ENCODE results near the gene TMEM74B. TPM values are rescaled to one million over a fixed set of nuclear protein-coding genes. Genes with fewer than 3 reads are reported as not detected.
A peak's percentile ranks its signal among the peaks of the same experiment; 100 is the strongest.

The TMEM74B gene
- total RNA-seq, 1 experiment from 2014 or later, result 6.3 TPM

DNA sequence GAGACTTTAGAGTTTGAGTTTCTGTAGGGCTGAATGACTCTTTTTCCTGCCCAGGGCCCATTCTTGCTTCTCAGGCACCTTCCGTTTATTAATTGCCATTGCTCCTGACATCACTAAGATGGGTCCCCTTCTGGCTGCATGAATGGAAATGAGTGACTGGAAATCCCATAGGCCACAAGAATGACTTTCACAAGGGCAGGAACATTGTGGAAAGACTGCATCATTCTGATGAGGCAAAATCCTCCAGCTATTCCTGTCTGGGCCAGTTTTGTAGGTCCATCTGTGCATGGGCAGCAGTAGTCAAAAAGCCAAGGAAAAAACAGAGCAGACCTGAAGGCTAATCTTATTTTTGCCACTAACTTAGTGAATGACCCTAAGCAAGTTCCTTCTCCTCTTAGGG lies 19.3 kb downstream of the TMEM74B start:
- Histone ChIP-seq H3K27me3 (ENCODE audit: low read length) (no peaks in the 10 kb centered on the region), H3K9me3 (ENCODE audit: low read length) (no peaks in the 10 kb centered on the region), H4K20me1 (ENCODE audit: low read length) (no peaks in the 10 kb centered on the region; the same call in 1 of the 2 replicates), H3F3A (ENCODE audit: low read length, unreplicated experiment) (no peaks in the 10 kb centered on the region), H3K36me3 (ENCODE audit: low read depth, low read length) (peaks cover 87% of the 10 kb centered on the region), H3K79me2 (ENCODE audit: low read length) (no peaks in the 10 kb centered on the region), H3K9ac (ENCODE audit: low read length) (no peak overlapping the region), H3K4me3 (ENCODE audit: low read length) (no peak overlapping the region), H2AFZ (ENCODE audit: low read length) (no peak overlapping the region), H3K9me2 (replicated peaks; ENCODE audit: low read length) (no peaks in the 10 kb centered on the region), H3K4me2 (ENCODE audit: low read length) (no peak overlapping the region), H3K4me1 (ENCODE audit: insufficient read depth, low read length) (no peaks in the 10 kb centered on the region), H3K27ac (ENCODE audit: low read length) (no peak overlapping the region)
- TF ChIP-seq, protein P1, sequence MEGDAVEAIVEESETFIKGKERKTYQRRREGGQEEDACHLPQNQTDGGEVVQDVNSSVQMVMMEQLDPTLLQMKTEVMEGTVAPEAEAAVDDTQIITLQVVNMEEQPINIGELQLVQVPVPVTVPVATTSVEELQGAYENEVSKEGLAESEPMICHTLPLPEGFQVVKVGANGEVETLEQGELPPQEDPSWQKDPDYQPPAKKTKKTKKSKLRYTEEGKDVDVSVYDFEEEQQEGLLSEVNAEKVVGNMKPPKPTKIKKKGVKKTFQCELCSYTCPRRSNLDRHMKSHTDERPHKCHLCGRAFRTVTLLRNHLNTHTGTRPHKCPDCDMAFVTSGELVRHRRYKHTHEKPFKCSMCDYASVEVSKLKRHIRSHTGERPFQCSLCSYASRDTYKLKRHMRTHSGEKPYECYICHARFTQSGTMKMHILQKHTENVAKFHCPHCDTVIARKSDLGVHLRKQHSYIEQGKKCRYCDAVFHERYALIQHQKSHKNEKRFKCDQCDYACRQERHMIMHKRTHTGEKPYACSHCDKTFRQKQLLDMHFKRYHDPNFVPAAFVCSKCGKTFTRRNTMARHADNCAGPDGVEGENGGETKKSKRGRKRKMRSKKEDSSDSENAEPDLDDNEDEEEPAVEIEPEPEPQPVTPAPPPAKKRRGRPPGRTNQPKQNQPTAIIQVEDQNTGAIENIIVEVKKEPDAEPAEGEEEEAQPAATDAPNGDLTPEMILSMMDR (conservative IDR thresholded peaks at IDR 0.05; ENCODE audit: low read depth, low read length), result no peak
- TF ChIP-seq EZH2phosphoT487 (IDR thresholded peaks at IDR 0.05; ENCODE audit: borderline replicate concordance, low read length) (no peak), EZH2 (IDR thresholded peaks at IDR 0.05; ENCODE audit: low read length, unreplicated experiment) (no peak)
- no peak for ATAC-seq
- CTCF ChIA-PET, result no interaction called here
- BruUV-seq (replicated peaks), result no TSS peak
- intact Hi-C loops (cut with micrococcal nuclease), result no loop called here
- POLR2A ChIA-PET (ENCODE audit: unreplicated experiment), result no interaction called here
- DNase-seq, result no peak

DNA sequence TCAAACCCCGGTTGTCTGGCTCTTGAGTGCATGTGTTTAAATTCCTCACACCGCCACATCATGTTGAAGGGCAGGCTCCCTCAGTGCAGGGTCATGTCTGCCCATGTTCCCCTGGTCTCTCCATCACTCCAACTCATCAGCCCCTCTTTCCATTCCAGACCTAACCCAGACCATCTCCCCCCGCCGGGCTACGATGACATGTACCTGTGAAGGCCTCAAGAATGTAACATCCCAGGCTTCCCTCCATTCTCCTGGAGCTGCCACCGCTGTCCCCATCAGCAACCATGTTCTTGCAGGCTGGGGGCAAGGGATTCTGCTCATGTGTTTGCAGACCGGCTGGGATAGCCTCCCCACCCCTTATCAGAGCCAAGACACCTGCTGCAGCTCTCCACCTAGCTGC lies 19.9 kb downstream of the TMEM74B start:
- Histone ChIP-seq H3K4me3 (ENCODE audit: low read length) (no peak overlapping the region), H3K4me1 (ENCODE audit: insufficient read depth, low read length) (no peaks in the 10 kb centered on the region), H3K9me2 (replicated peaks; ENCODE audit: low read length) (no peaks in the 10 kb centered on the region), H3K4me2 (ENCODE audit: low read length) (no peak overlapping the region), H3K79me2 (ENCODE audit: low read length) (no peaks in the 10 kb centered on the region), H3F3A (ENCODE audit: low read length, unreplicated experiment) (no peaks in the 10 kb centered on the region), H3K9me3 (ENCODE audit: low read length) (no peaks in the 10 kb centered on the region), H3K27ac (ENCODE audit: low read length) (no peak overlapping the region), H3K36me3 (ENCODE audit: low read depth, low read length) (peaks cover 89% of the 10 kb centered on the region), H3K27me3 (ENCODE audit: low read length) (no peaks in the 10 kb centered on the region), H4K20me1 (ENCODE audit: low read length) (no peaks in the 10 kb centered on the region; the same call in 1 of the 2 replicates), H2AFZ (ENCODE audit: low read length) (no peak overlapping the region), H3K9ac (ENCODE audit: low read length) (no peak overlapping the region)
- intact Hi-C loops (cut with micrococcal nuclease), result no loop called here
- ATAC-seq (no peak), DNase-seq (no peak)
- TF ChIP-seq, protein P1 (conservative IDR thresholded peaks at IDR 0.05; ENCODE audit: low read depth, low read length), result no peak
- TF ChIP-seq EZH2 (IDR thresholded peaks at IDR 0.05; ENCODE audit: low read length, unreplicated experiment), result no peak
- no peak for TF ChIP-seq EZH2phosphoT487 (IDR thresholded peaks at IDR 0.05; ENCODE audit: borderline replicate concordance, low read length)
- CTCF ChIA-PET, result no interaction called here
- BruUV-seq (replicated peaks), result TSS peak; percentile 72
- POLR2A ChIA-PET (ENCODE audit: unreplicated experiment), result no interaction called here

DNA sequence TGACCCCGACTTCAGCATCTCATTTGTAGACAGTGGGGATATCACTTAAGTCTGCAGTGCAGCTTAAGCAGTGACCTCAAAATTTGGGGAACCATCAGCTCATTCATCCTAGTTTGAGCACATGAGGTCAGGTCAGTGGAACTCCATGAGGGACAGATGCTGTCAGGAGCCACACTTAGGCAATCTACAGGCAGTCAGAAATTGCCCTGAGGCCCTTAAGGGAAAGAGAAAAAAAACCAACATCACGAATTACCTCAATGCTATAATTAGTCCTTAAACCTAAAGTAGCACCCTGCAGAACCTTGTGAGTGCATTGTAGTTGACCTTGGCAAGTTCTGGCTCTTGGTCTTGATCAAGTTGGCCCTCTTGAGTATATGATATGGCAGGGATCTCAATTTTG lies 21.1 kb downstream of the TMEM74B start:
- intact Hi-C loops (cut with micrococcal nuclease), result no loop called here
- TF ChIP-seq EZH2 (IDR thresholded peaks at IDR 0.05; ENCODE audit: low read length, unreplicated experiment) (no peak), EZH2phosphoT487 (IDR thresholded peaks at IDR 0.05; ENCODE audit: borderline replicate concordance, low read length) (no peak)
- TF ChIP-seq, protein P1 (conservative IDR thresholded peaks at IDR 0.05; ENCODE audit: low read depth, low read length), result no peak
- no TSS peak for BruUV-seq (replicated peaks)

More for the DNA sequence above, 21.1 kb downstream of the TMEM74B start:
- Histone ChIP-seq H2AFZ (ENCODE audit: low read length) (no peak overlapping the region), H3K9ac (ENCODE audit: low read length) (no peak overlapping the region), H3K9me2 (replicated peaks; ENCODE audit: low read length) (no peaks in the 10 kb centered on the region), H3K4me1 (ENCODE audit: insufficient read depth, low read length) (no peaks in the 10 kb centered on the region), H3K27me3 (ENCODE audit: low read length) (no peaks in the 10 kb centered on the region), H3K4me2 (ENCODE audit: low read length) (no peak overlapping the region), H4K20me1 (ENCODE audit: low read length) (no peaks in the 10 kb centered on the region), H3K4me3 (ENCODE audit: low read length) (no peak overlapping the region), H3K36me3 (ENCODE audit: low read depth, low read length) (peaks cover 78% of the 10 kb centered on the region), H3F3A (ENCODE audit: low read length, unreplicated experiment) (no peaks in the 10 kb centered on the region), H3K27ac (ENCODE audit: low read length) (no peak overlapping the region), H3K9me3 (ENCODE audit: low read length) (no peaks in the 10 kb centered on the region), H3K79me2 (ENCODE audit: low read length) (no peaks in the 10 kb centered on the region)
- no peak for DNase-seq
- ChIA-PET CTCF (no interaction called here), POLR2A (ENCODE audit: unreplicated experiment) (no interaction called here)
- no peak for ATAC-seq

Measured in PC-3 (cell line).